Thyroid gland (tissue), 4 donors: ENCODE data around the gene SPRY4.

Experiments used
- POLR2A ChIP-seq, 2 donors: fragments of 450-650 bp; IDR thresholded peaks; one replicate each; pipeline ENCODE4 v1.6.1; 2017; ENCODE audit warnings: antibody characterized with exemption in 2 of 2, mild to moderate bottlenecking in 2 of 2, moderate library complexity in 1 of 2
- TF ChIP-seq, protein P1 (sequence below), 6 experiments: fragments of 200-600 bp in 3 of 6; fragments of 450-650 bp in 3 of 6; sonication (generic) in 3 of 6; IDR thresholded peaks; one replicate each; pipeline ENCODE4 v1.5.1; 2016 to 2019; ENCODE audit warnings: antibody characterized with exemption in 6 of 6, mild to moderate bottlenecking in 2 of 6, inconsistent platforms in 1 of 6, moderate library complexity in 1 of 6

- TF ChIP-seq, protein P1, sequence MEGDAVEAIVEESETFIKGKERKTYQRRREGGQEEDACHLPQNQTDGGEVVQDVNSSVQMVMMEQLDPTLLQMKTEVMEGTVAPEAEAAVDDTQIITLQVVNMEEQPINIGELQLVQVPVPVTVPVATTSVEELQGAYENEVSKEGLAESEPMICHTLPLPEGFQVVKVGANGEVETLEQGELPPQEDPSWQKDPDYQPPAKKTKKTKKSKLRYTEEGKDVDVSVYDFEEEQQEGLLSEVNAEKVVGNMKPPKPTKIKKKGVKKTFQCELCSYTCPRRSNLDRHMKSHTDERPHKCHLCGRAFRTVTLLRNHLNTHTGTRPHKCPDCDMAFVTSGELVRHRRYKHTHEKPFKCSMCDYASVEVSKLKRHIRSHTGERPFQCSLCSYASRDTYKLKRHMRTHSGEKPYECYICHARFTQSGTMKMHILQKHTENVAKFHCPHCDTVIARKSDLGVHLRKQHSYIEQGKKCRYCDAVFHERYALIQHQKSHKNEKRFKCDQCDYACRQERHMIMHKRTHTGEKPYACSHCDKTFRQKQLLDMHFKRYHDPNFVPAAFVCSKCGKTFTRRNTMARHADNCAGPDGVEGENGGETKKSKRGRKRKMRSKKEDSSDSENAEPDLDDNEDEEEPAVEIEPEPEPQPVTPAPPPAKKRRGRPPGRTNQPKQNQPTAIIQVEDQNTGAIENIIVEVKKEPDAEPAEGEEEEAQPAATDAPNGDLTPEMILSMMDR (IDR thresholded peaks at IDR 0.05): no peak
- TF ChIP-seq POLR2A (IDR thresholded peaks at IDR 0.05): no peak
Measured at GRCh38 chr5:142350021-142350420, 25.2 kb upstream of the SPRY4 start.
